22Rv1 (cell line): ENCODE measurements around the gene USP20.

Experiments
- ZFX ChIP-seq: fragments of 450-650 bp; IDR thresholded peaks from 2 replicates; pipeline ENCODE4 v1.6.1; 2017; ENCODE audit warnings: antibody characterized with exemption, borderline replicate concordance
- TF ChIP-seq, protein P1 (sequence below): fragments of 450-650 bp; IDR thresholded peaks from 2 replicates; pipeline ENCODE4 v1.5.1; 2017; ENCODE audit warnings: mild to moderate bottlenecking

DNA sequence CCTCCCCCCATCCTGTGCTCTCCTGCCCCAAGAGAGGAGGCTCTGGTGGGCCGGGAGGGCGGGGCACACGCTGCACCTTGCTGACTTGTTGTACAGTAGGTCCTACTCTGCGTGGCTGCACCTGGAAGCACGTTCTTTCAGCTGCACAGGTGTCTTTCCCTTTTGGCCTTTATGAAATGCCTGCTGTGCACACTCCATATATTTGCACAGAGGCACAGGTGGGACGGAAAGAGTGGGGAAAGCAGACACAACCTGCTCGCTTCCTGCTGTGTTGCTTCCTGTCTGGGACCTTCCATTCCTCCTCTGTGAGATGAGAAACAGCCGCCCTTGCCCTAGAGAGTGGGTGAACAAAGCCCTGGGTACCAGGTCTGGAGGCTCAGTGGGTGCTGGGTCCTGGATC lies 4.8 kb downstream of the USP20 start:
- TF ChIP-seq, protein P1, sequence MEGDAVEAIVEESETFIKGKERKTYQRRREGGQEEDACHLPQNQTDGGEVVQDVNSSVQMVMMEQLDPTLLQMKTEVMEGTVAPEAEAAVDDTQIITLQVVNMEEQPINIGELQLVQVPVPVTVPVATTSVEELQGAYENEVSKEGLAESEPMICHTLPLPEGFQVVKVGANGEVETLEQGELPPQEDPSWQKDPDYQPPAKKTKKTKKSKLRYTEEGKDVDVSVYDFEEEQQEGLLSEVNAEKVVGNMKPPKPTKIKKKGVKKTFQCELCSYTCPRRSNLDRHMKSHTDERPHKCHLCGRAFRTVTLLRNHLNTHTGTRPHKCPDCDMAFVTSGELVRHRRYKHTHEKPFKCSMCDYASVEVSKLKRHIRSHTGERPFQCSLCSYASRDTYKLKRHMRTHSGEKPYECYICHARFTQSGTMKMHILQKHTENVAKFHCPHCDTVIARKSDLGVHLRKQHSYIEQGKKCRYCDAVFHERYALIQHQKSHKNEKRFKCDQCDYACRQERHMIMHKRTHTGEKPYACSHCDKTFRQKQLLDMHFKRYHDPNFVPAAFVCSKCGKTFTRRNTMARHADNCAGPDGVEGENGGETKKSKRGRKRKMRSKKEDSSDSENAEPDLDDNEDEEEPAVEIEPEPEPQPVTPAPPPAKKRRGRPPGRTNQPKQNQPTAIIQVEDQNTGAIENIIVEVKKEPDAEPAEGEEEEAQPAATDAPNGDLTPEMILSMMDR = no peak
- TF ChIP-seq ZFX = no peak
